ENCODE results near the gene NHERF1. TPM values are rescaled to one million over a fixed set of nuclear protein-coding genes. Genes with fewer than 3 reads are reported as not detected.

NHERF1 gene
- total RNA-seq, 1 donor from 2014 or later = 108 TPM

DNA sequence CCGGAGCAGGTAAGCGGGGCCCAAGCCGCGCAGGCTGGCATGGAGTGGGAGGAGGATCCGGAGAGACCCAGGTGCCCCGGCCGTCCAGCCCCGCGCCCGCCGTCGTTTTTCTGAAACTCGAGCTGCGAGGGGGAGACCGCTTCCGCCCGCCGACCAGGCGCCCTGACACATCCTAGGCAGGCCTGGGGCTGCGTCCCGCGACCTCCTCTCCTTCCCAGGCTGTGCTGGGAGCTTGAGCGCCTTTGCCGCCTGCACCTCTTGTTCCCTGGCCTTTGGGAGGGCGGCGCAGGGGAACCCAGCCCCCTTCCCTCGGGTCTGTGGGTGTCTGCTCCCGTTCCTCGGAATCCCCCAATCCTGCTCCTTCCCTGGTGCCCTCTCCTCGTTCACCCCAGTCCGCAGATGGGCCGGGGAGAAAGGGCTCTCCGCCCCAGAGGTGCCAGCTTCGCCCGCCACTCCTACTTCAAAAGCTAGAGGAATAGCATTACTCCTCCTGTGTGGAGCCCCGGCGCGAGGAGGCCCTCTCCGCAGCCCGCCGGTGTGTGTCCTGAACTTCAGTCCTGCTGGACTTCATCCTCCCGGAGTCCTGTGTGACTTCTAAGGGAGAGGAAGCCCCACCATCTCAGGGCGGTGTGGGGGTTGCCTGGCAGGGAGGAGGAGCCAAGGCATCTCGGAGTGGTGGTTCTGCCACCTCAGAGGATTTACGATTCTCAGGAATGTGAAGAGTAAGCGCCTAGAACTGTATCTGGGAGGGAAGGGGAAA lies 1.0 kb downstream of the NHERF1 start:
- Mint-ChIP-seq H3K27me3 (ENCODE audit: low read depth) (no peaks in the 10 kb centered on the region), H3K4me3 (ENCODE audit: unreplicated experiment) (peak overlapping the region; percentile 88), H3K9me3 (ENCODE audit: low read depth) (no peaks in the 10 kb centered on the region), H3K36me3 (ENCODE audit: low read depth) (peaks cover 3% of the 10 kb centered on the region), H3K27ac (ENCODE audit: unreplicated experiment) (peak overlapping the region; percentile 93), H3K4me1 (ENCODE audit: low read depth) (peaks cover 53% of the 10 kb centered on the region)
- DNase-seq (ENCODE audit: low spot score) = no peak
- TF ChIP-seq CTCF (IDR thresholded peaks at IDR 0.05) = peak; percentile 17

GRCh38 chr17:74750039-74750326 lies 1.6 kb downstream of the NHERF1 start:
- H3K27me3 Mint-ChIP-seq (ENCODE audit: low read depth) = no peaks in the 10 kb centered on the region
- H3K36me3 Mint-ChIP-seq (ENCODE audit: low read depth) = peaks cover 3% of the 10 kb centered on the region
- no peak for TF ChIP-seq CTCF (IDR thresholded peaks at IDR 0.05)
- H3K4me3 Mint-ChIP-seq (ENCODE audit: unreplicated experiment) = peak overlapping the region; percentile 88
- H3K4me1 Mint-ChIP-seq (ENCODE audit: low read depth) = peaks cover 50% of the 10 kb centered on the region
- DNase-seq (ENCODE audit: low spot score) = no peak
- H3K27ac Mint-ChIP-seq (ENCODE audit: unreplicated experiment) = peak overlapping the region; percentile 93
- no peaks in the 10 kb centered on the region for H3K9me3 Mint-ChIP-seq (ENCODE audit: low read depth)

- Mint-ChIP-seq H3K36me3 (ENCODE audit: low read depth) (peaks cover 3% of the 10 kb centered on the region), H3K27me3 (ENCODE audit: low read depth) (no peaks in the 10 kb centered on the region), H3K4me1 (ENCODE audit: low read depth) (peaks cover 55% of the 10 kb centered on the region), H3K4me3 (ENCODE audit: unreplicated experiment) (peak overlapping the region; percentile 88), H3K9me3 (ENCODE audit: low read depth) (no peaks in the 10 kb centered on the region), H3K27ac (ENCODE audit: unreplicated experiment) (peak overlapping the region; percentile 93)
- DNase-seq (ENCODE audit: low spot score) = no peak
- TF ChIP-seq CTCF (IDR thresholded peaks at IDR 0.05) = no peak
Measured at GRCh38 chr17:74750327-74751069, 2.1 kb downstream of the NHERF1 start.

- no peaks in the 10 kb centered on the region for H3K9me3 Mint-ChIP-seq (ENCODE audit: low read depth)
- H3K36me3 Mint-ChIP-seq (ENCODE audit: low read depth) = peaks cover 3% of the 10 kb centered on the region
- no peaks in the 10 kb centered on the region for H3K27me3 Mint-ChIP-seq (ENCODE audit: low read depth)
- no peak for DNase-seq (ENCODE audit: low spot score)
- no peak for TF ChIP-seq CTCF (IDR thresholded peaks at IDR 0.05)
- H3K4me3 Mint-ChIP-seq (ENCODE audit: unreplicated experiment) = peak overlapping the region; percentile 10
- peak overlapping the region; percentile 11 for H3K27ac Mint-ChIP-seq (ENCODE audit: unreplicated experiment)
- H3K4me1 Mint-ChIP-seq (ENCODE audit: low read depth) = peaks cover 58% of the 10 kb centered on the region
Measured at GRCh38 chr17:74752415-74752814, 4.0 kb downstream of the NHERF1 start.

DNA sequence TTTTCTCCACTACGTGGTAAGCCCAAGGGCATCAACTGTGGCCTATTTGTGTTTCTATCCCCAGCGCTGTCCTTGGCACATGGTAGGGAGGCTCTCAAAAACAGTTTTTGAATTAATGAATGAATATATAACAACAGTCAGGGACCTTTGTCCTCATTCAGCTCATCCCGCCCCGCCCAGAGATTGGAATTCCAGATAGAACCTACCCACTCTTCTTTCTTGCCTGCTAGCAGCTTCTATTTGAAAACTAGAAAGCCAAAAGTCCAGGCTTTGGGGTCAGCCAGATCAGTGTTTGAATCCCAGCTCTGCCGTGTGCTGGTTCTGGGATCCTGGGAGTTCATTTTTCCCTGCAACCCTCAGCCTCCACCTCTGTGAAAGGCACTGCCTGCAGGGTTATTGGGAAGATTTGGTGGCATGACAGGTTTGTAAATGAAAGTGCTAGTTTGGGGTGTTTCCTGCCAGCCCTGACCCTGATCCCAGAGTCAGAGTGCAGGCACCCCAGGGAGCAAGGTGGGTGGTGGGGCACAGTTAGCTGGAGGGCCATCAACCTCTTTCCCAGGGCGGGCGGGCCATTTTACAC lies 4.5 kb downstream of the NHERF1 start:
- Mint-ChIP-seq H3K9me3 (ENCODE audit: low read depth) (no peaks in the 10 kb centered on the region), H3K4me1 (ENCODE audit: low read depth) (peaks cover 61% of the 10 kb centered on the region), H3K27me3 (ENCODE audit: low read depth) (no peaks in the 10 kb centered on the region), H3K27ac (ENCODE audit: unreplicated experiment) (peak overlapping the region; percentile 11), H3K36me3 (ENCODE audit: low read depth) (peaks cover 3% of the 10 kb centered on the region), H3K4me3 (ENCODE audit: unreplicated experiment) (no peak overlapping the region)
- no peak for TF ChIP-seq CTCF (IDR thresholded peaks at IDR 0.05)
- no peak for DNase-seq (ENCODE audit: low spot score)

Data from chondrocyte (in vitro differentiated cells).